Measurements from ENCODE around the gene TEAD4.

- TF ChIP-seq CTCF (IDR thresholded peaks at IDR 0.05 in 8 of 11, conservative IDR thresholded peaks at IDR 0.05 in 3 of 11) (no peak), POLR2AphosphoS5 (IDR thresholded peaks at IDR 0.05) (no peak)
Observed at GRCh38 chr12:3018284-3019004, 59.2 kb downstream of the TEAD4 start.

Measured in spleen (tissue), 7 donors.